Activated CD4-positive, alpha-beta T cell treated with anti-CD3 and anti-CD28 coated beads, Interleukin-10, Interleukin-2, amounts not matched to agents 100 ng/mL and 50 ng/mL, durations not matched to agents 16 hours and 8 hours (primary cell): ENCODE data around the gene EEF2K.
"Not testable (repeated sequence)": the region's sequence is repeated elsewhere in the genome, so short reads cannot be mapped to it uniquely, and the experiment has no call there.

Experiments
- DNase-seq: peaks from one replicate; pipeline ENCODE4 v3.0.0-alpha.2; 2020

The EEF2K gene

DNA sequence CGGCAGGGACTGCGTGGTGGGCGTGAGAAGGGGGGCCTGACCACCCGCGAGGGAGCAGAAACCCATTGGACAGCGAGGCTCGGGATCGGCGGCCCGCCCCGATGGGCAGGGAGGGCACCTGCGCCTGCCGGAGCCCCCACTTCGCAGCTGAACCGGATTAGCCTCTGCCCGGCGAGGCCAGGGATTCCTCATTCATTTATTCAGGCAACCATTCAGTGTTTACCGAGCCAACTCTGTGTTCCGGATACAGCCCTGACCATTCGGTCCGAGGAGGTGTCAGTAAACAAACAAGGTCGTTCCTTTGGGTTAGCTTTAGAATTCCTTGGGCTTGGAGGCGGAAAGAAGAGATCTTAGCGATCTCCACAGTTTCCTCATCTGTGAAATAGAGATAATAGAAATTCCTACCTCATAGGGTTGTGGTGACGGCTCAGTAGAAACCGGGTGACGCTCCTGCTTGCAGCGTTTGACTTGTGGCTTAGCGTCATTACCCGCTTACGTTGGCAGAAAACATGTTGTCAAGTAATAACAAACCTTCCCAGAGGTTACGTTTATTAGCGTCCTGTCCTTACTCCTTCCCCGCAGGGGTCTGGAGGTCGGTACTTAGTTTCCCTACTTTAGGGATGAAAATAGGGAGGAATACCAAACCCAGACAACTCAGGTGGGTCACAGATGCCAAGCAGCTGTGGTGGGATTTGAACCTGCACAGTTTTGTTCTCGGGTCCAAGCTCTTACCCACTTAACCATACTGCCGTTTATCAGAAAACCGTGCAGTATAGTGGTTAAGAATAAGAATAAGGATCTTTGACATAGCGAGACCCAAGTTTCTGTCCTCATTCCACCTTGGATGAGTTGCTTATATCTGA, 92.0 kb downstream of the EEF2K start:
- peak; percentile 90 for DNase-seq

DNA sequence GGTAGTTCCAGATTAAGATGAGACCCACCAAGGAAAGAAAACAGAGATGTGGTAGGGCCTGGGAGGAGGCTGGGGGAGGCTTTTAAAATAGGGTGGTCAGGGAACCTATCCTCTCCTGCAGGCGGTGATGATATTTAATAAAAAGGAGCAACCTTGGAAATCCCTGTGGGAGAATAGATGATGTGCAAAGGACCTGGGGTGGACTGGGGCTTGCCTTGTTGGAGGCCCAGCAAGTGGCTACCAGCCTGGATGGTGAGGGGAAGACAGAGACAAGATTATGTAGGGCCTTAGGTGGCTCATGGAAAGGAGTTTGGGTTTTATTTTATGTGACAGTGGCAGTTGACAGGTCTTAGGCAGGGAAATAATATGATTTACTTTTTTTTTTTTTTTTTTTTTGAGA, 93.0 kb downstream of the EEF2K start:
- no peak for DNase-seq

DNA sequence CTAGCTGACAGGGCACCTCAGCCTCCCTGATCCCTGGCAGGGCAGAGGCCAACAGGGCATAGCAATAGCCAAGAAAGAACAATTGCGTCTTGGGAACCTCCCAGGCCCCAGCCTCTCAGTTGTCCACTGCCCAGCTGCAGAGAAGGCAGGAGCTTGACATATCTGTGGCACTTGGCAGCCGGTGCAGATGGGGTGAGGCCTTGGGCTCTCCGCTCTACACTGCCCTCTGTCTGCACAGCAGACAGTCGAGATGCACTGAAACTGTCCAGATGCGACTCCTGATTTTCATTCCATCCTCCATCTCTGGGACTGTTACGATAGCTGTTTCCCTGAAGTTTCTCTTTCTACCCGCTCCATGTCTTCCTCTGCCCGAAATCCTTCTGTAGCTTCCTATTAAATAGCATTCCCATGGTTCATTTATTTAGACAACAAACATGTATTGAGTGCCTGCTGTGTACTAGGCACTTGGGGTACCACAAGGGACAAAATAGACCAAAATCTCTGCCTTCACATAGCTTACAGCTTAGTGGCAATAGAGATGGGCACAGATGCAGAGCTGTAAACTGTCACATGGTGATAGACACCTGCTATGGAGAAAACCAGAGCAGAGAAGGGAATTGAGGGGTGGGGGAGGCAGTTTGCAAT, 94.5 kb downstream of the EEF2K start:
- peak; percentile 65 for DNase-seq

DNA sequence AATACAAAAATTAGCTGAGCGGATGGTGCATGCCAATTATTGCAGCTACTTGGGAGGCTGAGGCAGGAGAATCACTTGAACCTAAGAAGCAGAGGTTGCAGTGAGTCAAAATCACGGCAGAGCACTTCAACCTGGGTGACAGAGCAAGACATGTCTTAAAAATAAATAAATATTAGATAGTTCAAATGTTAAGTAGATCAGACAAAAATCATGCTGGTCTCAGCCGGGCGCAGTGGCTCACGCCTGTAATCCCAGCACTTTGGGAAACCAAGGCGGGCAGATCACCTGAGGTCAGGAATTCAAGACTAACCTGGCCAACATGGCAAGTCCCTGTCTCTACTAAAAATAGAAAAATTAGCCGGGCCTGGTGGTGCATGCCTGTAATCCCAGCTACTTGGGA, 95.3 kb downstream of the EEF2K start:
- DNase-seq: not testable (repeated sequence)

DNA sequence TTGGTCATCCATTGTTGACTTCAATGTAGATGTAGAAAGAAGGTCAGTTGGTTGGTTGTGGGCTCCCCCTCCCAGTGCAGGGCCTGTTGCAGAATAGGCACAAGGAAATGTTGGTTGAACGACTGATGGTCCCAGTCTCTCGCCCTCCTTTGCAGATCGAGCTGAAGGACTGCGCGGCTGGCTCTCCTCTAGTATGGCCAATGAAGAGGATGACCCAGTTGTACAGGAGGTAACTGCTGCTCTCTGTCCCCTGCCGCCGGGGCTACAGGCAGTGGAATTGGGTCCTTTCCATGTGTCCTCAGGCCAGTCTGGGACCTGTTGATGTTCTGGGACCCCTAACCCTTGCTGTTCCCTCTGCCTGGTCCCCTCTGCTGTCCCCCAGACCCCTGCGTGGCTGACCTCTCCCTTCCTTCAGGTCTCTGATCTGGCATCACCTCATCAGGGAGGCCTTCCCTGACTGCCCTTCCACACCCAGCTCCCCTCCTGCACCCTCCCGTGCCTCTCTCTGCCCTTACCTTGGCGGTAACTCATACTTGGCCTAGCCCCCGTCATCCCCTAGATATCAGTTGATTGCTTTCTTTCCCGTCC, 96.8 kb downstream of the EEF2K start:
- no peak for DNase-seq

DNA sequence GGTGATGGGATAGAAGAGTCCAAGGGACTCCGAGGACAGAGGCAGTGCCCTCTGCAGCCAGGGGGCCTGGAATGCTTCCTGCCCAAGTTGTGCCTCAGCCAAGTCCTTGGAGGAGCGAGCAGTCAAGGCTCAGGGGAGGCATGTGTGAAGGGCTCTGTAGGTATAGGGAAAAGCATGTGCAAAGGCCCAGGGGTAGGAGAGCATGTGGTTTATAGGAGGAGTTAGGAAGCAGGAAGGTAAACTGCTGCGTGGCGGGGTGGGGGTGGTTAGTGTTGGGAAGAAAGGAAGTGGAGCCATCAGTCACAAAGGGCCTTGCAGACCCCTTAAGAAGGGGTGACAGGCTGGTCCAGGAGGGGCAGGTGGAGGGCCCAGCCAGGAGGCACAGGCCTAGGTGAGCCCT, 98.3 kb downstream of the EEF2K start:
- no peak for DNase-seq

DNA sequence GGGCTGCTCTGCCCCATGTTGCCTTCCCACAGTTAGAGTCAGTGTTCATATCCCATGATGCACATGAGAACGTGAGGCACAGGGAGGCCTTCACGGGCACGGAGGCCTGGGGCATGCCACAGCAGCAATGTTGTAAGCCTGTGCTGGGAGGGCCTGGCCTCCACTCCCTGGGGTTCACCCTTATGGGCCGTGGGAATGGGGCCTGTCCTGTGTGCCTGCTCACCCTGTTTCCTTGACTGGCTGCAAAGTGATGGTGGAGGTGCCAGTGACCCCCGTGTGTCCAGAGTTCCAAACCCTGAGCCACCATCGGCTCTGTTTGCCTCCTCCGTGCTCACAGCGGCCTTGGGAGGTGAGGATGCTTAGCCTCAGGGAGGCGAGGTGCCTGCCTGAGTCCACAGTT, 100.7 kb downstream of the EEF2K start:
- DNase-seq: no peak

DNA sequence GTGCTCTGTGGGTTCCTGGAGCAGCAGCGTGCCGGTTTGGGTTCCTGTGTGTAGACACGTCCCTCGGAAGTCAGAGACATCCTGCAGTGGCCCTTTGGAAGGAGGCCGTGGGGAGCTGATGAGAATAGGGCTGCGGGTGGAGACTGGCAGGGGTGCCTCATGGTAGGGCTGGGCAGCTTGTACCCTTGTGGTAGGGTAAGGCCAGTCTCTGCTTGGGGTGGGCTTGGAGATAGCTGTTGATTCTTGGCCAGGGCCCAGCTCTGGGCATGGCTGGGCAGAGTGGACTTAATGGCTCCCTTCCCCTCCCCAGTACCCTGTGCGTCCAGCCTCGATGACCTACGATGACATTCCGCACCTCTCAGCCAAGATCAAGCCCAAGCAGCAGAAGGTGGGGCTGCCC, 101.8 kb downstream of the EEF2K start:
- DNase-seq: no peak

DNA sequence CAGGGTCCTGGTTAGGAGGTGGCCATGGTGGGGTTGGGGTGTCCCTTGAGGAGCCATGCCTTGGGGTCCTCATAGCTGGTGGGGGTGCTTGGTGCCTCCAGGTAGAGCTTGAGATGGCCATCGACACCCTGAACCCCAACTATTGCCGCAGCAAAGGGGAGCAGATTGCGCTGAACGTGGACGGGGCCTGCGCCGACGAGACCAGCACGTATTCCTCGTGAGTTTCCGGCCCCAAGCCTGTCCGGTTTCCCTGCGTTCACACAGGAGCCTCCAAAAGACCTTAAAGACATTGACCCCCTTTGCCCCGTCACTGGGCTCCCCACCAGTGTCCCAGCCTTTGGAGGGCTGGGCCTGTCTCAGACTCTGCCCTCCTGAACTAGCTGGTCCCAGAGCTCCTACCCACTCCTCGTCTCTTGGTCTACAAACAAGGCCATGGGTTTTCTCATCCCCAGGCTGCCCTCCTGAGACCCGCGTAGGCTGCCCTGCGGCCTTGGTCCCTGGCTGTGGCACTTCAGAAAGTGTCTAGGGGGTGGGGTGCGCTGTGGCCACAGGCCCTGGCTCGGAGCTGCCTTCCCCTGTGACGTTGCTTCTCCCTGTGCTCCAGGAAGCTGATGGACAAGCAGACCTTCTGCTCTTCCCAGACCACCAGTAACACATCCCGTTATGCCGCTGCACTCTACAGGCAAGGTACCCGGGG, 102.9 kb downstream of the EEF2K start:
- no peak for DNase-seq

DNA sequence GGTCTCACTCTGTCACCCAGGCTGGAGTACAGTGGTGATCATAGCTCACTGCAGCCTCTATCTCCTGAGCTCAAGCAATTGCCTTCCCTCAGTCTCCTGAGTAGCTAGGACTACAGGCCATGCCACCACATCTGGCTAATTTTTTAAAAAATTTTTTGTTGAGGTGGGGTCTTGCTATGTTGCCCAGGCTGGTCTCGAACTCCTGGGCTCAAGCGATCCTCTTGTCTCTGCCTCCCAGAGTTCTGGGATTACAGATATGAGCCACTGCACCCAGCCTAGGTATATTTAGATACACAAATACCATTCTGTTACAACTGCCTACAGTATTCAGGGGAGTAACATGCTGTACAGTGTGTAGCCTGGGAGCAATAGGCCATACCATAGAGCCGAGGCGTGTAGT, 105.4 kb downstream of the EEF2K start:
- DNase-seq: no peak

DNA sequence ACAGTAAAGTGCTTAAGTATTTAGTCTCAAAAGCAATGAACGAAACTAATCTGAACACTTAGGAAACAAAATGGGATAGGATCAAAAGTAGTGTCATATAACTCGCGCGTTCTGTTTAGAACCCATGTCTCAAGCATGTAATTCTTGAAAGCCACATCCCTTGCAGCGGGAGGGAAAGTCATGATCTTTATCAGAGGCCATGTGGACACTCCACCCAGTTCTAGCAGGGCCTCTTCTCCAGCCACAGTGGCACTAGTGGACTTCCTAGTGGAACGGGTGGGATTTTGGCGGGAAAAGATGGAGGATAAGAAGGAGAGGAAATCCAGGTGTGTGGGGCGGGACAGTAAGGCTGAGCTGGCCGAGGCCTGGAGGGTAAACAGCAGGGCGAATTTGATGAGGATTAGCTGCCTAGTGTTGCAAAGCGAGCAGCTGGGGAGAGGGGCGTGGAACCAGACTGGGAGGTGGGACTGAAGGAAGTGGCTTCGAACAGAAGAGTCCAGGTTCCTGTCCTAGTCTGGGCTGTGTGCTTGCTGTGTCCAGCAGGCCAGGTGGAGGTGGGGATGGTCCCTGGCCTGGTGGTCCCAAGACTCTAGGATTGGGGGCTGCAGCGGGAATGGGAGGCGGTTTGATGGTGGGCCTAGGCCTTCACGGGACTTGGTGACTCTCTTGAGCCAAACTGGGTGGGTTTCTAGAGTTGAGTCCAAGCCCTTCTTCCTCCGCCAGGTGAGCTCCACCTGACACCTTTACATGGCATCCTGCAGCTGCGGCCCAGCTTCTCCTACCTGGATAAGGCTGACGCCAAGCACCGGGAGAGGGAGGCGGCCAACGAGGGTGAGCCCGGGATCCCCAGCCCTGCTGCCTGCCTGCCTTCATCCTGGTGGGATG, 107.1 kb downstream of the EEF2K start:
- DNase-seq: no peak

DNA sequence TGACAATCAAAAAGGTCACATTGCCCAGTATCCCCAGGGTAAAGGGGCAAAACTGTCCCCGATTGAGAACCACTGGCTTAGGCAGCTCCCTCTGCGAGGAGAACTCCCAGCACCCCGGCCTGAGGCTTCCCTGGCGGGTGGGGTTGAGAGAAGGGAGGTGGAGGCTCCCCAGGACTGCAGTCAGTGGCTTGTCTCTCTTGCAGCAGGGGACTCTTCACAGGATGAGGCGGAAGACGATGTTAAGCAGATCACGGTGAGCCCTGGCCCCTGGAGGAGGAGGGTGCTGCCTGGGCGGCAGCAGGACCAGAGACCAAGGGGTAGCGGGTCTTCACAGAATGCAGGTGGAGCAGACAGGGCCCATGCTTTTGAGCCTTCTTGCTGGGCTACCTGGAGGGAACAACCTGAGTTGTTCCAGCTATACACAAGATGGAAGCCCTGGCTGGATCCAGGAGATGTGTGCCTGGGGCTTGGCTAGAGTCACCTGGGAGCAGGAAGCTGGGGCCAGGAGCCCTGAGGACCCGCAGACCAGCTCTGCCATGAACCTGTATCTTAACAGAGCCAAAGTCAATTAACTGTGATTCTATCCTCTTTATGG, 107.9 kb downstream of the EEF2K start:
- no peak for DNase-seq

DNA sequence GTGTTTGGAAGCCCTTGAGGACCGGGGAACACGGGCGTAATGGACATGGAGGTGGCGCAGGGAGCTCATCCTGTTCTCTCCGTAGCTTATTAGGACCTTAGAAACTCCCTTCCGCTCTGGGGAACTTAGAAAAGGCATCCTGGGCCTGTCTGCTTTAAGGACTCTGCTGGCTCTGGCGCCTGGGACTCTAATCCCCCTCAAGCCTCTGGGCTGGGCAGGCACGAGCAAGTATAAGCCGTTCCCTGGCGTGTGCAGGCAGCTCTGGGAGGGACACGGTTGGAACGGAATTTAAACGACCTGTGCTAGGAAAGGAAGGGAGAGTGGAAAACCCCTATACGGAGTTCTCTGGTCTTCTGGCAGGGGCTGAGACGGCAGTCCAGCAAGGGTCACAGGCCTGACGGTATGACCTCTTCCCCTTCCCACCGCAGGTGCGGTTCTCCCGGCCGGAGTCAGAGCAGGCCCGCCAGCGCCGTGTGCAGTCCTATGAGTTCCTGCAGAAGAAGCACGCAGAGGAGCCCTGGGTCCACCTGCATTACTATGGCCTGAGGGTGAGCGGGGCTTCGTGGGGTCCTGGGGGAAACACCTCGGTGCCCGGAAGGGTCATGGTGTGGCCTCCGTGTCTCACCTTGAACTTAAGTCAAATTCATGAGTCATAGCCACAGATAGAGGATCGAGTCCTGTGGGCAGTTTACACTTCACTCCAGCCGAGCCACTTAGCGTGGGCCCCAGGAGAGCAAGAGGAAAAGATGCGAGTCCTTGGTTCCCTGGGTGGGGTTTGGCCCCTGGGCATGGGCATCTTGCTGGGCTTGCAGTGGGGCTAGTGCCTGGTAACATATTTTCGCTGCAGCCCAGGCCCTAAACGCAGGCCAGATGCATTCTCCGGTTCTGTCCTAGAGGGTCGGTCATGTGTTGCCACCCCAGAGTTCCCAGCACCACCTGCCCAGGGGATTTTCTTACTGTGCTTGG, 108.9 kb downstream of the EEF2K start:
- no peak for DNase-seq

DNA sequence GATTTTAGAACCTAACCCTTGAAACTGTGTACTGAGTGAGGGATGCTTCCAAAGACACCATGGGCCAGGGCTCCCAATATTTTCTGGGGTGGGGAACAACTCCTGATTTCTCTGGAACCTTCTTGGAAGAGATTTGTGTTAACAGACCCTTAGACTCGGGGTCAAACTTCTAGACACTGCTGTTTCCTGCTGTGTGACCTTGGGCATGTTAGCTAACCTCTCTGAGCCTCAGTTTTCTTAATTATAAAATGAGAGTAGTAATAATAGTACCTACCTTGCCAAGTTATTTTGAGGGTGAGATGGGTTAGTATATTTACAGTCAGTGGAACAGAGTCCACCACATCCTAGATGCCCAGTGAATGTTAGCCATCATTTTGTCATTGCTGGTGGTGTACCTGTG, 109.9 kb downstream of the EEF2K start:
- DNase-seq: no peak

DNA sequence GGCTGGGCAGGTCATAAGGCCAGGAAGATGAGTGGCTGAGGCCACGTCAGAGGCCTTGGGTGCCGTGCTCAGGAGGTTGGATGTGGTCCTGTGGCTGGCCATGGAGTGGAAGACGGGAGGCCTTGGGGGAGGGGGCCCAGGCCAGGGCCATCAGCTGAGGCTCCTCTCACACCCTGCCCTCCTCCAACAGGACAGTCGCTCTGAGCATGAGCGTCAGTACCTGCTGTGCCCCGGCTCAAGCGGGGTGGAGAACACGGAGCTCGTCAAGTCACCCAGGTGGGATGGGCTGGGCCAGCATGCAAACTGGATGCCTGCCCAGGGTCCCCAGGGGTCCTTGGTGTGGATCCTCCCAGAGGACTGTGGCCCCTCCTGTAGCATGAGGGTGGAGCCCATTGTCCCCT, 110.3 kb downstream of the EEF2K start:
- no peak for DNase-seq

DNA sequence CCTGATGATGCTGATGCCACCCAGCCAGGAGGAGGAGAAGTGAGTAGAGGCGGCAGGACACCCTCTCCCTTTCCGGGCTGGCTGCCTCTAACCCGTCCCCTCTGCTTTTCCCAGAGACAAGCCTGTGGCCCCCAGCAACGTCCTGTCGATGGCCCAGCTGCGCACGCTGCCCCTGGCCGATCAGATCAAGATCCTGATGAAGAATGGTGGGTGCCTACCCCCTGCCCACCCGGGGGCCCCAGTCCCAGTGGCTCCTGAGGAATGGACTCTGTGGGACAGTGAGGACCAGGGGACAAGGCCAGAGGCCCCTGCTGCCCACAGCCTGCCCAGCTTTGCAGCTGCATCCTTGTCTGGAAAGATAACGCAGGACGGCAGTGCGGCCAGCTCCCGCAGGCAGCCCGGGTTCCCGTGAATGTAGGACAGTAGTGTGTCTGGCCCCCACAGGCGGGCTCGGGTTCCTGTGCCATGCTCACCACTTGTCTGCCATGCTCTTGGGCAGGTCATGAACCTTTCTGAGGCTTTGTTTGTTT, 111.0 kb downstream of the EEF2K start:
- no peak for DNase-seq

DNA sequence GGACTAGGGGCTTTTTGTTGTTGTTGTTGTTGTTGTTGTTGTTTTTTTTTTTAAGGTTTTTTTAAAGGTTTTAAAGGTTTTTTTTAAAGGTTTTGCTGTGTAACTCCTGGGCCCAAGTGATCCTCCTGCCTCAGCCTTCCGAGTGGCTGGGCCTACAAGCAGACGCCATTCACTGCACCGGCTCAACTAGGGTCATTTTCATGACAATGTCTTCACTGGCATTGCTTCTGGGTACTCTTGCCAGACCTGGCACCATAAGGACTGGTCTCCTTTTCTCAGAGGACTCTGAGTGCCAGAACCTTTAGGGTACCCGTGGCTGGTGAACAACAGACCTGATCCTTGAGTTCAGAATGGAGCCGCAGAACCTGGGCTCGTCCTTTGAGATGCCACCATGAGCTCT, 111.5 kb downstream of the EEF2K start:
- no peak for DNase-seq

DNA sequence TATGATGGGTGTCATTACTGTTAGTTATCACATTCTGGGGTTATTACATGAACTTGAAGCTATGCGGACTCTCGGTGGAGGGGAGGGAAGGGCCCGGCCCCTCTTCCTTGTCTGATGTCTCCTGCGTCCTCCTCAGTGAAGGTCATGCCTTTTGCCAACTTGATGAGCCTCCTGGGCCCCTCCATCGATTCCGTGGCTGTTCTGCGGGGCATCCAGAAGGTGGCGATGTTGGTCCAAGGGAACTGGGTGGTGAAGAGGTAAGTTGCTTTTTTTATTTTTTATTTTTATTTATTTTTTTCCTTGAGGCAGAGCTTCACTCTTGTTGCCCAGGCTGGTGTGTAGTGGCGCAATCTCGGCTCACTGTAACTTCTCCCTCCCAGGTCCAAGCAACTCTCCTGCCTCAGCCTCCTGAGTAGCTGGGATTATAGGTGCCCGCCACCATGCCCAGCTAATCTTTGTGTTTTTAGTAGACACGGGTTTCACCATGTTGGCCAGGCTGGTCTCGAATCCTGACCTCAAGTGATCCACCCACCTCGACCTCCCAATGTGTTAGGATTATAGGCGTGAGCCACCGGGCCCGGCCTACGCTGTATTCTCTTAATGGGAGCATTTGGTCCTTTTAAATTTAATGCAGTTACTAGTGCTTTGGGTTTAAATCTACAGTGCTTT, 112.7 kb downstream of the EEF2K start:
- DNase-seq: peak; percentile 61

DNA sequence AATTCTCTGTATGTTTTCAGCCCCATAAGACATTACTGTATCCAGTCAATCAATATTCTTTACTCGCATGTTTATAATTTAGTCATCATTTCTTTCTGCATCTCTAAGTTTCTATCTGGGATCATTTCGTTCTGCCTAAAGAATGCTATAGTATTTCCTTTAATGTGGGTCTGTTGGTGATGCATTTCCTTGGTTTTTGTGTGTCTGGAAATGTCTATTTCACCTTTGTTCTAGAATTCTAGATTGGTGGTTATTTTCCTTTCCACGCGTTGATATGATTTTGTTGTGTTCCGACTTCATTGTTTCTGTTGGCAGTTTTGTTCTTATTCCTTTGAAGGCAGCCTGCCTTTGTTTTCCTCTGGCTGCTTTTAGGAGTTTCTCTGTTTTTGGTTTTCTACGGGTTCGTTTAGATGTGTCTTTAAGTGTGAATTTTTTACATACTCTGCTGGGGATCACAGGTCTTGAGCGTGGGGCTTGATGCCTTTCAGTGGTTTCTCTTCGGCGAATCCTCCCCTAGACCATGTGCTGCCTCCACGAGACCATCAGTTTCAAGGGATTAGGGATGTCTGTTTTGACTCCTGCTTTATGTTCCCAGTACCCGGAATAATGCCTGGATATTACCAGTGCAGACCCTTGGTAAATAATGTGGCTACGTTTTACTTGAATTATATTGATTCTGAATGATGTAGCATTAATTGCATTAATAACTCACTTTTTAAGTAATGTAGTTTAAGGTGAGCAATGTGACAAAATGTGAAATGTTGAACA, 114.7 kb downstream of the EEF2K start:
- no peak for DNase-seq
